H1 (cell line): Measurements from ENCODE around the gene ACAP3. TPM values are rescaled to one million over a fixed set of nuclear protein-coding genes. Genes with fewer than 3 reads are reported as not detected.

Source experiments
- CTCF ChIA-PET: fragments of 300-600 bp; sonication (Branson Sonifier 250); formaldehyde crosslinking; loops from one replicate; lab custom pipeline; 2021; ENCODE audit not compliant: partially characterized antibody; lab: Charles Lee
- POLR2A ChIA-PET: fragments of 300-600 bp; sonication (Branson Sonifier 250); formaldehyde crosslinking; loops from one replicate; lab custom pipeline; 2021; ENCODE audit warnings: inconsistent platforms; ENCODE audit not compliant: partially characterized antibody; lab: Charles Lee
- DNase-seq, 2 experiments: peaks; one replicate each; pipeline versions ENCODE4 v3.0.0 to v3.0.0-alpha.2; 2010 to 2022; ENCODE audit warnings: low spot score in 2 of 2, low read depth in 1 of 2, mixed read lengths in 1 of 2
- FAIRE-seq: peaks from 2 replicates; lab custom pipeline; 2011; peaks lifted over from hg19 to GRCh38; lab: Jason Lieb, UNC
- H2AFZ ChIP-seq: 2 replicates; pipeline ENCODE4 v1.8.1; 2012; ENCODE audit warnings: low read length, inconsistent platforms
- H2AK5ac ChIP-seq: 2 replicates; pipeline ENCODE4 v1.6.1; 2013; ENCODE audit warnings: low read depth, low read length
- H2BK120ac ChIP-seq: replicated peaks from 2 replicates; pipeline ENCODE3; 2013; ENCODE audit warnings: low read depth, low read length, inconsistent platforms
- H2BK12ac ChIP-seq: 2 replicates; pipeline ENCODE4 v1.6.1; 2013; ENCODE audit warnings: low read depth, low read length
- H2BK15ac ChIP-seq: 2 replicates; pipeline ENCODE4 v1.6.1; 2013; ENCODE audit warnings: low read length
- H2BK20ac ChIP-seq: 2 replicates; pipeline ENCODE4 v1.6.1; 2013; ENCODE audit warnings: low read length
- H2BK5ac ChIP-seq: 2 replicates; pipeline ENCODE4 v1.6.1; 2013; ENCODE audit warnings: low read depth, low read length
- H3K14ac ChIP-seq: 2 replicates; pipeline ENCODE4 v1.6.1; 2013; ENCODE audit warnings: inconsistent platforms; ENCODE audit not compliant: insufficient read length
- H3K18ac ChIP-seq: 2 replicates; pipeline ENCODE4 v1.6.1; 2013; ENCODE audit warnings: low read length; ENCODE audit errors: extremely low read depth
- H3K23ac ChIP-seq: 2 replicates; pipeline ENCODE4 v1.6.1; 2013; ENCODE audit warnings: inconsistent platforms; ENCODE audit not compliant: insufficient read length
- H3K23me2 ChIP-seq: 2 replicates; pipeline ENCODE4 v1.6.1; 2013; ENCODE audit warnings: low read depth, low read length
- H3K27ac ChIP-seq: 2 replicates; pipeline ENCODE4 v1.6.1; 2011; ENCODE audit warnings: low read depth, low read length, inconsistent platforms
- H3K27me3 ChIP-seq, 4 experiments: replicated peaks in 1 of 4; 1 replicate in 1 of 4; 2 replicates in 3 of 4; pipeline versions ENCODE4 v1.6.1 to v1.8.1; 2011 to 2013; ENCODE audit warnings: low read length in 3 of 4, mild to moderate bottlenecking in 3 of 4, inconsistent platforms in 2 of 4, mixed read lengths in 2 of 4, moderate library complexity in 1 of 4; ENCODE audit not compliant: control insufficient read depth in 3 of 4, insufficient read depth in 3 of 4; ENCODE audit errors: extremely low read depth in 1 of 4
- H3K36me3 ChIP-seq, 4 experiments: 2 replicates each; pipeline versions ENCODE4 v1.6.1 to v1.8.1; 2011 to 2013; ENCODE audit warnings: mild to moderate bottlenecking in 4 of 4, low read length in 3 of 4, moderate library complexity in 2 of 4, control low read depth in 1 of 4, inconsistent platforms in 1 of 4; ENCODE audit not compliant: insufficient read depth in 4 of 4, control insufficient read depth in 2 of 4
- H3K4ac ChIP-seq: replicated peaks from 2 replicates; pipeline ENCODE3; 2013; ENCODE audit warnings: low read length, low read depth, mixed read lengths, inconsistent platforms; ENCODE audit not compliant: insufficient read length
- H3K4me1 ChIP-seq, 4 experiments: replicated peaks in 1 of 4; 1 replicate in 1 of 4; 2 replicates in 3 of 4; pipeline versions ENCODE4 v1.6.1 to v1.8.1; 2011 to 2013; ENCODE audit warnings: low read length in 3 of 4, inconsistent platforms in 2 of 4, mixed read lengths in 1 of 4; ENCODE audit not compliant: insufficient read depth in 4 of 4, control insufficient read depth in 3 of 4
- H3K4me2 ChIP-seq, 2 experiments: 2 replicates each; pipeline versions ENCODE4 v1.6.1 to v1.8.1; 2011 to 2013; ENCODE audit warnings: low read depth in 2 of 2, low read length in 2 of 2, control low read depth in 1 of 2, inconsistent platforms in 1 of 2, mild to moderate bottlenecking in 1 of 2; ENCODE audit not compliant: insufficient read depth in 1 of 2
- H3K4me3 ChIP-seq, 4 experiments: fragments of 200-600, 300-600 bp in 1 of 4; sonication (generic), shearing (Covaris generic), sonication (Bioruptor Twin) in 1 of 4; 2 replicates each; pipeline versions ENCODE4 v1.5.1 to v1.8.1; 2011 to 2016; ENCODE audit warnings: low read length in 4 of 4, low read depth in 3 of 4, control low read depth in 2 of 4, inconsistent platforms in 2 of 4, mild to moderate bottlenecking in 2 of 4, mixed read lengths in 1 of 4, moderate library complexity in 1 of 4; ENCODE audit not compliant: insufficient read depth in 2 of 4; ENCODE audit errors: extremely low read depth in 1 of 4
- H3K56ac ChIP-seq: replicated peaks from 2 replicates; pipeline ENCODE3; 2013; ENCODE audit warnings: low read depth, mild to moderate bottlenecking, mixed read lengths, low read length, inconsistent platforms; ENCODE audit not compliant: insufficient read length
- H3K79me1 ChIP-seq: 2 replicates; pipeline ENCODE4 v1.6.1; 2013; ENCODE audit warnings: low read depth, low read length, control low read depth
- H3K79me2 ChIP-seq, 2 experiments: 2 replicates each; pipeline versions ENCODE4 v1.6.1 to v1.8.1; 2012 to 2013; ENCODE audit warnings: low read length in 2 of 2, mild to moderate bottlenecking in 2 of 2, inconsistent platforms in 1 of 2; ENCODE audit not compliant: insufficient read depth in 2 of 2, control insufficient read depth in 1 of 2
- H3K9ac ChIP-seq, 4 experiments: replicated peaks in 1 of 4; 1 replicate in 1 of 4; 2 replicates in 3 of 4; pipeline versions ENCODE4 v1.6.1 to v1.8.1; 2011 to 2013; ENCODE audit warnings: low read depth in 3 of 4, low read length in 3 of 4, control low read depth in 2 of 4, mild to moderate bottlenecking in 2 of 4, moderate library complexity in 2 of 4, inconsistent platforms in 1 of 4; ENCODE audit errors: extremely low read depth in 1 of 4
- H3K9me3 ChIP-seq, 2 experiments: 2 replicates each; pipeline versions ENCODE4 v1.6.1 to v1.8.1; 2012 to 2013; ENCODE audit warnings: mild to moderate bottlenecking in 2 of 2, moderate library complexity in 2 of 2, control low read depth in 1 of 2, inconsistent platforms in 1 of 2, low read depth in 1 of 2, low read length in 1 of 2, mixed read lengths in 1 of 2; ENCODE audit not compliant: insufficient read depth in 2 of 2
- H4K20me1 ChIP-seq, 2 experiments: replicated peaks in 1 of 2; 2 replicates each; pipeline versions ENCODE3 to v1.8.1; 2011 to 2013; ENCODE audit warnings: inconsistent platforms in 2 of 2, low read length in 2 of 2, mild to moderate bottlenecking in 1 of 2; ENCODE audit not compliant: insufficient read depth in 2 of 2, control insufficient read depth in 1 of 2
- H4K5ac ChIP-seq: 2 replicates; pipeline ENCODE4 v1.6.1; 2013; ENCODE audit warnings: low read length, low read depth, mixed read lengths, inconsistent platforms; ENCODE audit not compliant: insufficient read length
- H4K8ac ChIP-seq: 2 replicates; pipeline ENCODE4 v1.8.0; 2013; ENCODE audit warnings: mild to moderate bottlenecking, moderate library complexity, low read length, inconsistent platforms; ENCODE audit not compliant: insufficient read depth; ENCODE audit errors: extremely low read depth
- H4K91ac ChIP-seq: replicated peaks from 2 replicates; pipeline ENCODE3; 2013; ENCODE audit warnings: low read length, mixed read lengths, inconsistent platforms; ENCODE audit not compliant: insufficient read length
- BACH1 ChIP-seq: IDR thresholded peaks from 2 replicates; pipeline ENCODE4 v1.6.1; 2012; ENCODE audit warnings: low read length, improper control_type of control experiment
- BRCA1 ChIP-seq: IDR thresholded peaks from 2 replicates; pipeline ENCODE4 v1.6.1; 2012; ENCODE audit warnings: low read depth, low read length, improper control_type of control experiment
- CTCF ChIP-seq, 3 experiments: IDR thresholded peaks; 1 replicate in 2 of 3; 2 replicates in 1 of 3; pipeline versions ENCODE4 v1.5.1 to v1.6.1; 2011; ENCODE audit warnings: low read length in 3 of 3, mild to moderate bottlenecking in 3 of 3, inconsistent platforms in 2 of 3, low read depth in 1 of 3, moderate library complexity in 1 of 3; ENCODE audit not compliant: insufficient read depth in 1 of 3; ENCODE audit errors: control extremely low read depth in 1 of 3
- KDM1A ChIP-seq: fragments of 200-600, 300-600 bp; sonication (generic); IDR thresholded peaks from 2 replicates; pipeline ENCODE4 v1.7.1; 2016; ENCODE audit warnings: mild to moderate bottlenecking, low read length, borderline replicate concordance
- NRF1 ChIP-seq: IDR thresholded peaks from 2 replicates; pipeline ENCODE4 v1.6.1; 2011; ENCODE audit warnings: mild to moderate bottlenecking, low read depth, low read length, improper control_type of control experiment
- RXRA ChIP-seq: IDR thresholded peaks from 2 replicates; pipeline ENCODE4 v1.6.1; 2011; ENCODE audit warnings: low read depth, mild to moderate bottlenecking, low read length, moderate library complexity; ENCODE audit not compliant: insufficient read depth
- SIN3A ChIP-seq, 2 experiments: IDR thresholded peaks in 1 of 2; conservative IDR thresholded peaks in 1 of 2; 2 replicates each; pipeline ENCODE4 v1.6.1; 2011 to 2012; ENCODE audit warnings: low read length in 2 of 2, improper control_type of control experiment in 1 of 2, low read depth in 1 of 2, mild to moderate bottlenecking in 1 of 2
- SRF ChIP-seq: IDR thresholded peaks from 2 replicates; pipeline ENCODE4 v1.6.1; 2011; ENCODE audit warnings: mild to moderate bottlenecking, low read depth, low read length, moderate library complexity
- SUZ12 ChIP-seq: fragments of 200-600 bp; sonication (generic); IDR thresholded peaks from 2 replicates; pipeline ENCODE4 v1.6.1; 2012; ENCODE audit warnings: mild to moderate bottlenecking, inconsistent platforms, low read length, moderate library complexity, mixed read lengths
- TAF1 ChIP-seq: IDR thresholded peaks from 2 replicates; pipeline ENCODE4 v1.6.1; 2011; ENCODE audit warnings: mild to moderate bottlenecking, low read depth, low read length
- TAF7 ChIP-seq: optimal IDR thresholded peaks from 2 replicates; pipeline ENCODE3; 2011; ENCODE audit warnings: low read depth, mild to moderate bottlenecking, inconsistent platforms, low read length, moderate library complexity, borderline replicate concordance
- YY1 ChIP-seq: IDR thresholded peaks from 2 replicates; pipeline ENCODE4 v1.6.1; 2011; ENCODE audit warnings: low read depth, mild to moderate bottlenecking, low read length
- WGBS, 2 experiments: shearing (Covaris generic) in 1 of 2; methylation state at CpG; one replicate each; pipeline versions ENCODE4 v1.1.6 to v1.1.7; 2013 to 2015; ENCODE audit warnings: low lambda C conversion rate in 2 of 2, mixed read lengths in 2 of 2, inconsistent platforms in 1 of 2, low coverage in 1 of 2, missing lambda C conversion rate in 1 of 2; ENCODE audit not compliant: insufficient replicate concordance in 2 of 2, insufficient coverage in 1 of 2, insufficient read length in 1 of 2; ENCODE audit errors: extremely low coverage in 1 of 2, missing lambda C conversion rate in 1 of 2; 5-methylcytosine and 5-hydroxymethylcytosine counted together
- polyA plus RNA-seq, 7 experiments: library from polyadenylated mRNA; depleted of rRNA in 3 of 7; stranded (reverse) in 5 of 7; unstranded in 2 of 7; fragments of >200 nt in 5 of 7; fragments of 200-250 nt in 2 of 7; gene quantifications; 1 replicate in 5 of 7; 2 replicates in 1 of 7; 4 replicates in 1 of 7; pipeline versions ENCODE4 v1.2.1 to v1.2.3, GENCODE V29; 2011 to 2013; ENCODE audit warnings: missing spikeins in 2 of 7, mixed read lengths in 2 of 7
- total RNA-seq: library from RNA; stranded (reverse); fragmentation: NEBNext Ultra II Directional; extraction: Animal tissue kit (Norgen Biotek cat#: 25700); gene quantifications from 2 replicates; pipeline ENCODE4 v1.2.1, GENCODE V29; 2021

The ACAP3 gene
- total and polyA plus RNA-seq, 2 of the 8 experiments (the other 6 are each of a cell fraction or from before 2014, with no cell fraction given) = 14.8 to 28.3 TPM

GRCh38 chr1:1282998-1283397, 24.7 kb downstream of the ACAP3 start:
- 91% methylated on average over 14 of the region's 14 CpGs; no CpG with 5 or more reads in 1 of the 2 experiments for WGBS, 2 experiments
- POLR2A ChIA-PET = no interaction called here
- TF ChIP-seq SRF (no peak), SIN3A (conservative IDR thresholded peaks at IDR 0.05 in 1 of 2, IDR thresholded peaks at IDR 0.05 in 1 of 2; ENCODE audit: low read depth in 1 of 2, low read length in 2 of 2) (no peak), TAF7 (no peak), NRF1 (no peak), KDM1A (no peak), RXRA (no peak), SUZ12 (no peak), BRCA1 (no peak), YY1 (no peak), TAF1 (no peak), CTCF (IDR thresholded peaks at IDR 0.05; ENCODE audit: control extremely low read depth in 1 of 3, insufficient read depth in 1 of 3, low read depth in 1 of 3, low read length in 3 of 3) (no peak), BACH1 (no peak)

More at GRCh38 chr1:1282998-1283397, 24.7 kb downstream of the ACAP3 start:
- Histone ChIP-seq H3K56ac (no peak overlapping the region), H3K23me2 (no peaks in the 10 kb centered on the region), H4K5ac (no peak overlapping the region), H3K79me2 (no peaks in the 10 kb centered on the region), H2AFZ (no peak overlapping the region), H3K14ac (no peak overlapping the region), H2BK15ac (no peak overlapping the region), H2BK5ac (no peak overlapping the region), H3K27ac (no peak overlapping the region), H3K27me3 (no peaks in the 10 kb centered on the region), H3K4me1 (peaks cover 0 to 2% (median under 1%) of the 10 kb centered on the region in 4 experiments; a peak in 1 of 7 replicates), H3K9ac (no peak overlapping the region), H3K9me3 (no peaks in the 10 kb centered on the region), H3K23ac (no peak overlapping the region), H3K4ac (no peak overlapping the region), H2BK120ac (no peak overlapping the region), H4K91ac (no peak overlapping the region), H2BK20ac (no peak overlapping the region), H2AK5ac (no peak overlapping the region), H3K36me3 (no peaks in the 10 kb centered on the region), H3K4me2 (no peak overlapping the region), H4K8ac (no peak overlapping the region; the same call in 1 of the 2 replicates), H2BK12ac (no peak overlapping the region), H3K79me1 (no peaks in the 10 kb centered on the region), H4K20me1 (no peaks in the 10 kb centered on the region), H3K18ac (no peak overlapping the region), H3K4me3 (no peak overlapping the region)
- no peak for FAIRE-seq
- no peak for DNase-seq
- CTCF ChIA-PET = interaction anchor here (1.4 to 6.1 kb wide), 3 partner anchors 8 to 89 kb away, joined by 3 to 38 read pairs (median 4); no protein-coding TSS in a partner anchor
